Ovary (tissue), 3 donors: ENCODE measurements around the gene PBRM1.

Experiments used
- POLR2A ChIP-seq: fragments of 450-650 bp; IDR thresholded peaks from one replicate; pipeline ENCODE4 v1.6.1; 2017; ENCODE audit warnings: antibody characterized with exemption, mild to moderate bottlenecking, moderate library complexity
- TF ChIP-seq, protein P1 (sequence below), 3 donors: fragments of 450-650 bp in 2 of 3; fragments of 200-600 bp in 1 of 3; IDR thresholded peaks; one replicate each; pipeline versions ENCODE4 v1.5.1 to v1.8.0; 2016 to 2022; ENCODE audit warnings: antibody characterized with exemption in 3 of 3, mild to moderate bottlenecking in 1 of 3
- donor health status: DM: no; HTN: no; CAD: no.

DNA sequence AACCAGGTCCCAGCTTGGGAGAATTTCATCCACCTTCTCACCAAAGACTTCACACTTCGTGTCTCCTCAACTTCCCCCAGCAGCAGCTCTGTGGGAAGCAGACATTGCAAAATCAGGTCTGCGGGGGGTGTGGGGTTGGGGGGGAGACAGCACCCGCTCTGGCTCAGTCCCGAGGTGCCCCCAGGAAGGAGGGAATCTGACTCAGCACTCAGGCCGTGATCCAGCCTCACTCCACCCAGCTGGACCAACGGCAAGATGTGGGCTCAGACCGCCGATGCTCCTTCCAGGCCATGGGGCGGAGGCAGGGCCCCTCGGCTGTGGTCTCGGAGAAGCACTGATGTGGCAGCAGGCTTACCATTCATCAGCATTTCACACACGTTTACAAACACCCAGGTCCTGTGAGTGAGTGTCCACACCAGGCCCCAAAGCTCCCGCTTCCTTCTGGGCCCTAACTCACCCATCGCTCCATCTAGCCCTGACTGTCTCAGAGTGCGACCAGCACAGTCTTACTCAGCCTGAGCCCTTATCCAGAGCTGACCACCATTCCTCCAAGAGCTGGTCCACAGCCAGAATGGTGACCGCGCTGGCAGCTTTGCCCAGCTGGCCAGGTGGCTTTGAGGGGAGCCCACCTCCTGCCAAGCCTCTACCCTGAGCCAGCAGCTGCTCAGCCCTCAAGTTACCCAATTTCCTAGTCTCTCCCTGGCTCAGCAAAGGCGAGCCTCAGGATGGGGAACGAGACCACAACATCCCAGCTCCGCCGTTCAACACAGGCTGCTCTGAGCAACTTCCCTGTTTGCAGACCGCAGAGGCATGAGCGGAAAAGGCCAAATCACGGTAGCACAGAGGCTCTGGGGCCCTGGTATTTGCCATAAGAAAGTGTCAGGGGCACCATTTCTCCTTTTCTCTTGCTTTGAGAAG is 187.3 kb downstream of the PBRM1 start:
- TF ChIP-seq POLR2A = no peak
- TF ChIP-seq, protein P1, sequence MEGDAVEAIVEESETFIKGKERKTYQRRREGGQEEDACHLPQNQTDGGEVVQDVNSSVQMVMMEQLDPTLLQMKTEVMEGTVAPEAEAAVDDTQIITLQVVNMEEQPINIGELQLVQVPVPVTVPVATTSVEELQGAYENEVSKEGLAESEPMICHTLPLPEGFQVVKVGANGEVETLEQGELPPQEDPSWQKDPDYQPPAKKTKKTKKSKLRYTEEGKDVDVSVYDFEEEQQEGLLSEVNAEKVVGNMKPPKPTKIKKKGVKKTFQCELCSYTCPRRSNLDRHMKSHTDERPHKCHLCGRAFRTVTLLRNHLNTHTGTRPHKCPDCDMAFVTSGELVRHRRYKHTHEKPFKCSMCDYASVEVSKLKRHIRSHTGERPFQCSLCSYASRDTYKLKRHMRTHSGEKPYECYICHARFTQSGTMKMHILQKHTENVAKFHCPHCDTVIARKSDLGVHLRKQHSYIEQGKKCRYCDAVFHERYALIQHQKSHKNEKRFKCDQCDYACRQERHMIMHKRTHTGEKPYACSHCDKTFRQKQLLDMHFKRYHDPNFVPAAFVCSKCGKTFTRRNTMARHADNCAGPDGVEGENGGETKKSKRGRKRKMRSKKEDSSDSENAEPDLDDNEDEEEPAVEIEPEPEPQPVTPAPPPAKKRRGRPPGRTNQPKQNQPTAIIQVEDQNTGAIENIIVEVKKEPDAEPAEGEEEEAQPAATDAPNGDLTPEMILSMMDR (IDR thresholded peaks at IDR 0.05) = no peak
